Gastrocnemius medialis (tissue), 4 donors: ENCODE data around the gene GRB2.

Experiments used
- CTCF ChIP-seq, 5 experiments: fragments of 450-650 bp in 3 of 5; fragments of 200-600 bp in 2 of 5; sonication (generic) in 2 of 5; IDR thresholded peaks in 4 of 5; conservative IDR thresholded peaks in 1 of 5; 1 replicate in 4 of 5; 2 replicates in 1 of 5; pipeline ENCODE4 v1.5.1; 2016 to 2019; ENCODE audit warnings: antibody characterized with exemption in 5 of 5, mild to moderate bottlenecking in 3 of 5, moderate library complexity in 3 of 5
- POLR2A ChIP-seq, 2 donors: fragments of 450-650 bp; IDR thresholded peaks; one replicate each; pipeline ENCODE4 v1.6.1; 2017; ENCODE audit warnings: antibody characterized with exemption in 2 of 2, mild to moderate bottlenecking in 2 of 2, moderate library complexity in 2 of 2

GRCh38 chr17:75410141-75410540 lies 4.7 kb upstream of the GRB2 start:
- TF ChIP-seq CTCF (IDR thresholded peaks at IDR 0.05 in 4 of 5, conservative IDR thresholded peaks at IDR 0.05 in 1 of 5) (no peak), POLR2A (IDR thresholded peaks at IDR 0.05) (no peak)
